ENCODE measurements around the gene CTAG1B. TPM values are rescaled to one million over a fixed set of nuclear protein-coding genes. Genes with fewer than 3 reads are reported as not detected.
"Not testable (repeated sequence)": the region's sequence is repeated elsewhere in the genome, so short reads cannot be mapped to it uniquely, and the experiment has no call there.

CTAG1B gene
- total RNA-seq, 1 donor from 2014 or later: not detected

DNA sequence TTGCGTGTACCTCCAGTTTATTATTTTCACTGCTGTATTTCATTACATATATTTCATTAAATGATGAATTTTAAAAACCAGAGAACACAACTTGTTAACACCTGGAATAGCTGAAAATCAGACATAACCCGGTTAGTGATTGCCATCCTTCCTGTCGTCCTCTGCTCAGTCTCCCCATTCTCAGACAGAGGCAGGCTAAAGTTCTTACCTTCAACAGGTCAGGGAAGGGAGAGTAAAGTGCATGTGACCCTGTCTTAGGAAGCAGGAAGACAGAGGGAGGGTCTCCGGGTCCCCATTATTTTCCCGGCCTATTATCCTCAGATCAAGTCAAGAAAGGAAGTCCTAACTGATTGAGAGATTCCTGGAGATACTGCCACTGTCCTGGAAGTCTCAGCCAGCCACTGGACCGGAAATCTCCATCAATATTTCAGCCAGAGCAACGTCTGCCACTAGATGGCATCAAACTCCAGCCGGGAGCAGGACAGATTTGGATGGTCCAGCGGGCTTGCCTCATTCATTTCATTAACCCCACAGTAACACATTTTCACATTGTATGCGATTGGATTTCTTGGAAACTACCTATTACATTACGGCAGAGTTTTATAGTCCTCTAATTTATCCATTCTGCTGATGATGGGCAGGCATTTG is 1.8 kb upstream of the CTAG1B start:
- not testable (repeated sequence) for DNase-seq

DNA sequence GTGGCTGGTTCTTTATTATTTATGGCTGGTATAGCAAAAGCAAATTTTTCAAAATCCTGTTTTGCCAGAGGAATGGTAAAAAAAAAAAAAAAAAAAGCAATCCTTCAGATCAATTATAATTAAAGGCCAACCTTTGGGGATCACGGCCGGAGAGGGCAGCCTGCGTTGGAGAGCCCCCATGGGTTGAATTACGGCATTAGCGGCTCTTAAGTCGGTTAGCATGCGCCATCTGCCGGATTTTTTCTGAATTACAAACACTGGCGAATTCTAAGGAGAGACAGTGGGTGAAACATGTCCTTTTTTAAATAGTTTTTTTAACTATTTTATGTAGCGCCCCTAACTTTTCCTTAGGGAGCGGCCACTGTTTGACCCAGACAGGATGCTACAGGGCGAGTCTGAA is 5.5 kb downstream of the CTAG1B start:
- not testable (repeated sequence) for DNase-seq

DNA sequence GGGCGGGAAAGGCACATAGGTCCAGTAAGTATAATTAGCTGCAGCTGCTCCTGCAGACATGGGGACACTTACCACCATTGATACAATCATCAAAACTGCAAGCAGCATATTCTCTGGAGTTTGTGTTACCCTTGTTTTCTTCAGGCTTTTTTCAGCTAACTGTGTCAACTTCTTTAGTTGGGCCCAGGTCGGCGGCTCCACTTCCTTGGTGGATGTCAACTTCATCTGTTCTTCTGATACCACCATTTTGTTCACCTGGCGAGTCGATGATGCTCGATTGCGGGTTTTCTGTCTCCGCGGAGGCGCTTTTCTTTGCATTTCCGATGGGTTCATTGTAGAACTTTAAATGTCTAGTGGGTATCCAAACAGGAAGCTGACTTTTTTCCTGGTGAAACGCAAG is 7.9 kb downstream of the CTAG1B start:
- not testable (repeated sequence) for DNase-seq

DNA sequence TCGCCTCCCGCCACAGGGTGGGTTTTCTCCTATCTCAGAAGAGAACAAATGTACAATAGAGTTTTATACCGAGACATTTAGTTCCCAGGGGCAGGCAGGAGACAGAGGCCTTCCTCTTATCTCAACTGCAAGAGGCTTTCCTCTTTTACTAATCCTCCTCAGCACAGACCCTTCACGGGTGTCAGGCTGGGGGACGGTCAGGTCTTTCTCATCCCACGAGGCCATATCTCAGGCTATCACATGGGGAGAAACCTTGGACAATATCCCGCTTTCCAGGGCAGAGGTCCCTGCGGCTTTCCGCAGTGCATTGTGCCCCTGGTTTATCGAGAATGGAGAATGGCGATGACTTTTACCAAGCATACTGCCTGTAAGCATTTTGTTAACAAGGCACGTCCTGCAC is 10.3 kb downstream of the CTAG1B start:
- DNase-seq: not testable (repeated sequence)

DNA sequence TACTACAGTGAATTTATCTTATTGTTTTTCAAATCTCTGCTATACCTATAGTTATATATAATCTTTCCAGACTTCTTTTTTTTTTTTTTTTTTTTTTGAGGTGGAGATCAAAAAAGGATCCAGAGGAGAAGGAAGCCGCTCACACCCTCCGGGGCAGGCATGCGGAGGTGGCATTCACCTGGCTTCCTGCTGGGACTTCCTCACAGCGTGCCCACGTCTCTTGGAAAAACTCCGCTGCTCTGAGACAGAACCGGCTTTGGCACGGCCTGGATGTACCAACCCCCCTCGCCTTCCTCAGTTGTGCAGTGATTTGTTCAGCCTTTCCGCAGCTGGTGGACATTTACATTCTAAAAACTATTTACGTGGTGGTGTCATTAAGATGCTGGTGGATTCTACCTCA is 11.1 kb downstream of the CTAG1B start:
- not testable (repeated sequence) for DNase-seq

DNA sequence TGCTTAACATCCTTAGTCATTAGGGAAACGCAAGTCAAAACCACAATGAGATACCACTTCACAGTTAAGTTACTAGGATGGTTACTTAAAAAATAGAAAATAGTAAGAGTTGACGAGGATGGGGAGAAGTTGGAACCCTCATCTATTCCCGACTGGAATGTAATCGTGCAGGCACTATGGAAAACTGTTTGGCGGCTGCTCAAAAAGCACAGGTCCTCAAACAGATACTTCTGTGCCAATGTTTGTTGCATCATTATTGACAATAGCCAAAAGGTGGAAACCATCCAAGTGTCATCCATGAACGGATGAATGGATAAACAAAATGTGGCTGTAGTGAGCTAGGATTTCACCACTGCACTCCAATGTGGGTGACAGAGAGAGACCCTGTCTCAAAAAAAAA is 11.7 kb downstream of the CTAG1B start:
- DNase-seq: no peak

DNA sequence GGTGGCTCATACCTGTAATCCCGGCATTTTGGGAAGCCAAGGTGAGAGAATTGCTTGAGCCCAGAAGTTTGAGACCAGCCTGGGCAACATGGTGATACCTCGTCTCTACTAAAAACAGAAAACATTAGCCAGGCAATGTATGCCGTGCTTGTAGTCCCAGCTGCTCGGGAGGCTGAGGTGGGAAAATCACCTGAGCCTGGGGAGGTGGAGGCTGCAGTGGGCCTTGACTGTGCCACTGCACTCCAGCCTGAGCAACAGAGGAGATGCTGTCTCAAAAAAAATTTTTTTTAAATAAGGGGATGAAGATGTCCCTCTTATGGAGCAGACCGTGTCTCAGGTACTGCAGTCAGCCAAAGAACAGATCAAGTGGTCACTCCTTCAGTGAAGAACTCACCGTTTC is 13.5 kb downstream of the CTAG1B start:
- DNase-seq: no peak

DNA sequence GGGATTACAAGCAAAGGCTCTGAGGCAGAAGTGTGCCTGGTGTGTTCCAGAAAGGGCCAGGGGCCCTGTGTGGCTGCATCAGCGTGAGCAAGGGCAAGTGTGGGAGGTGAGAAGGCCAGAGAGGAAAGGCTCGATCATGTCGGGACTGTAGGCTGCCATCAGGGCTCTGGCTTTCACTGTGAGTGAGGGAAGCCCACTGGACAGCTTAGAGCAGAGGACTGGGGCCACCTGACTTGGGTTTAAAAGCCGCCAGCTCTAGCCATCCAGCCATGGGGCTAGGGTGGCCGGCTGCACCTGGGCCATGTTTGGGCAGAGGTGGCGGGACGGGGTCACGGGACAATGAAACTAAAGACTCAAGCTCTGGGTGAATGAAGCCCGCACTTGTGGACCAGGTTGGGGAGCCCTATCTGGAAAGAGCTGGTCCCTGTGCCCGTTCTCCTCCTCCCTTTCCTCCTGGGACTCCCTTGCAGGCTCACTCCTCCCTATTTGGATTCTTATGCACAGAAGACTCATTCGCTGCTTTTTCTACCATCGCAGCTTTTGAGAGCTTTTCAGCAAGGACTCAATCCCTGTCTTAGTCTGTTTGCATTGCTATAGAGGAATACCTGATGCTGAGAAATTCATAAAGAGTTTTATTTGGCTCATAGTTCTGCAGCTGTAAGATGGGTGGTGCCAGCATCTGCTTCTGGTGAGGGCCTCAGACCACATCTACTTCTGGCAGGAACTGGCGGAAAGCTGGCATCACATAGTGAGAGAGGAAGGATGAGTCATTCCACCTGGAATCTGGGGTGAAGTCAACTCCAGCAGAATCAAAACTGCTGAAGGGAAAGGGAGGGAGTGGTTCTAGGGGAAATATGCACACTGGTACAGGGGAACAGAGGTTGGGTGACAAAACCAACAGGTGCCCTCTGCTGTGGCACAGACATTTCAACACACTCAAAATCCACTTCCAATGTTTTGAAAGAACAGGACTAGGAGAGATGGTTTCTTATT is 15.3 kb downstream of the CTAG1B start:
- no peak for DNase-seq

DNA sequence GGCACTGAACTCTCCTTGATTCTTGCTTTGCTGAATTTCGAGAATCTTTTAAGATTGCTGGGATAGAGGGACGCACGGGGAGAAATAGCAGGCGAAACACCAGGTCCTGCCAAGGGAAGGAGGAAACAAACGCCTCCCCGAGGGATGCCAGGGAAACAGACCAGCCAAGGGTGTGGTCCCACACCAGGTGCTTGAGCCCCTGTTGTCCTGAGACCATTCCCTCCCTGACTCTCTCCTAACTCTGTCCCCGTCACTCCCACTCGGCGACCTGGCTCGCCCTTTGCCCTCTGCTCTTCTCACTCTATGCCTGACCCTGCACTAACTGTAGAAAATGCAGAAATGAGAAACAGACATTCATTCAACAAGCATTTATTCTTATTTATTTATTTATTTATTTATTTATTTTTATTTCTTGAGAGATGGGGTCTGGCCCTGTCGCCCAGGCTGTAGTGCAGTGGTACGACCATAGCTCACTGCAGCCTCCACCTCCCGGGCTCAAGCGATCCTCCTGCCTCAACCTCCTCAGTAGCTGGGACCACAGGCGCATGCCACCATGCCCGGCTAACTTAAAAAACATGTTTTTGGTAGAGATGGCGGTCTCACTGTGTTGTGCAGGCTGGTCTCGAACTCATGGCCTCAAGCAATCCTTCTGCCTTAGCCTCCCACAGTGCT is 16.2 kb downstream of the CTAG1B start:
- DNase-seq: no peak

DNA sequence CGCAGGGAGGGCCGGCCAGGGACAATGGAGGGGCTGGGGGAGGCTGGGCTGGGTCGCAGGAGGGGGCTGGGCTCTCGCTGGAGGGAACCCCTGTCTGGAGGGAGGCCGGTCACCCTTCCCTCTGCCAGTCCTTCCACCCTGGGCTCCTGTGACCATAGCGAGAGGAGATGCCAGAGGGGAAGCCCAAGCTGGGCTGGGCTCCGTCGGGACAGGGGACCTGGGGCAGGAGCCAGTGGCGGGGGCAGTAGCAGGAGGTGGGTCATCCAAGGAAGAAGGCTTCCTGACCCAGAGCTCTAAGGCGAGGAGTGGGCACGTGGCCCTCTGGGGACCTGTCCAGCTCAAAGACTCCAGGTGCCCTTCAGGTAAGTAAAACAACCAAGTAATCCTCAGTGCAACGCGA is 16.9 kb downstream of the CTAG1B start:
- no peak for DNase-seq

DNA sequence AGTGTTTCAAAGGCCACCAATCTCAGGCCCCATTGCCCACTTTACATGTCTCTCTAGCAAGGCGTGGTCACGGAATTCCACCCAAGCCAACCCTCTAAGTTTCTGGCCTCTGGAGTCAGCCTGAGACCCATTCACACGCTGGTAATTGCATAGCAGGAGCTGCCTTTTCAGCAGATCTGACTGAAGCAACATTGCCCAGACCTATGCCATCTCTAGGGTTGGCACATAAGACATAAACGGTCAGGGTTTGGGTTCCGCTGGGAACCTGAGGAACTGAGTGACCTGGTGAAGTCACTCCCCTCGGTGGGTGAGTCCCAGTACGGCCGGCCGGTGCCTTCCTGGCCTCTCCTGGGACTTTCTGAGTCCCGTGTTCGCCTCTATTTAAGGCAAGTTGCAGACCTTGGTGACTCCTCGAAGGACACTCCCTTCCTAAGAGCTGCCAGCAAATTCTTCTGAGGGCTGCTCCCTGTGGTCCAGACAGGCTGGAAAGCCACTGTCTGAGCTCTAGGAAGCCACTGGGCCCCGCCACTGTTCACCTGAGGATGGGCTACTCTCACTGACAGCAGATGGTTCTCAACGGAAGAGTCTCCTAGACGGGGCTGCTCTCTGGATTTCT is 18.2 kb downstream of the CTAG1B start:
- no peak for DNase-seq

DNA sequence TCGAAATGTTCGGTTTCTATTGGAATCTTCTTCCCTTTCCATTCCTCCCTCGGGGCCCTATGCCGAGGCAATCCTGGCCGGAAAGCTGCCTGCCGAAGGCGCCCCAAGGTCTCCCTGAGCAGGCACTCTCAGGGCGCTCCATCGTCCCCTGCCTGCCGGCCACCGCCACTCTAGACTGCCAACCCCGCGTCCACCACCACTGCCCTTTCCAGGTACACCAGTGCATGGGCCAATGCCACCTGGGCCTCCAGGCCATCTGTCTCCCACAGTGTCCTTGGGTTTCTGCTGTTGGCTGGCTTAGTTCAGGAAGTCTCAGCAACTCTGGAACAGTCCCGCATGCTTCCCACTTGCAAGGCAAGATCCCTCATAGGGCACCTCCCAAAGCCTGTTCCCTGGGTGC is 19.6 kb downstream of the CTAG1B start:
- DNase-seq: no peak

DNA sequence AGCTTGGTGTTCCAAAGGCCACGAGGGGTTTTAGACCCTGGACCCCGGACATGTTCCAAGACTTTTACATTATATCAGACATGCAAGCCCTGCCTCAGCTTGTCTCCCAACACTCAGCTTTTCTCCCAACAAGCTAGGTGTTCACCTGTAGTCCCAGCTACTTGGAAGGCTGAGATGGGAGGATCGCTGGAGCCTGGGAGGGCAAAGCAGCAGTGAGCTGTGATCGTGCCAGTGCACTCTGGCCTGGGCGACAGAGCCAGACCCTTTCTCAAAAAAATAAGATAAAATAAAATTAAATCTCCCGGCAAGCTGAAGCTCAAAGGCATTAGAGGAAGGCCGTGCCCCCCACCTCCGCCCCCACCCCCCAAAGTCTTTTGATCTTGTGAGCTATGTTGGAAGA is 20.4 kb downstream of the CTAG1B start:
- no peak for DNase-seq

DNA sequence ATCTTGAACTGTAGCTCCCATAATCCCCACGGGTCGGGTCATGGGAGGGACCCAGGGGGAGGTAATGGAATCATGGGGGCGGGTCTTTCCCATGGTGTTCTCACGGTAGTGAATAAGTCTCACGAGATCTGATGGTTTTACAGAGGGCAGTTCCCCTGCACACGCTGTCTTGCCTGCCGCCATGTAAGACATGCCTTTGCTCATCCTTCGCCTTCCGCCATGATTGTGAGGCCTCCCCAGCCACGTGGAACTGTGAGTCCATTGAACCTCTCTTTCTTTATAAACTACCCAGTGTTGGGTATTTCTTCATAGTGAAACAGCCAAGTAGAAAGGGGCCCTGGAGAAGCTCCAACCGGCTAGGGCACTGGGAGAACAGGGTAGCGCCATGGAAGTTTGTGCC is 21.9 kb downstream of the CTAG1B start:
- DNase-seq: no peak

DNA sequence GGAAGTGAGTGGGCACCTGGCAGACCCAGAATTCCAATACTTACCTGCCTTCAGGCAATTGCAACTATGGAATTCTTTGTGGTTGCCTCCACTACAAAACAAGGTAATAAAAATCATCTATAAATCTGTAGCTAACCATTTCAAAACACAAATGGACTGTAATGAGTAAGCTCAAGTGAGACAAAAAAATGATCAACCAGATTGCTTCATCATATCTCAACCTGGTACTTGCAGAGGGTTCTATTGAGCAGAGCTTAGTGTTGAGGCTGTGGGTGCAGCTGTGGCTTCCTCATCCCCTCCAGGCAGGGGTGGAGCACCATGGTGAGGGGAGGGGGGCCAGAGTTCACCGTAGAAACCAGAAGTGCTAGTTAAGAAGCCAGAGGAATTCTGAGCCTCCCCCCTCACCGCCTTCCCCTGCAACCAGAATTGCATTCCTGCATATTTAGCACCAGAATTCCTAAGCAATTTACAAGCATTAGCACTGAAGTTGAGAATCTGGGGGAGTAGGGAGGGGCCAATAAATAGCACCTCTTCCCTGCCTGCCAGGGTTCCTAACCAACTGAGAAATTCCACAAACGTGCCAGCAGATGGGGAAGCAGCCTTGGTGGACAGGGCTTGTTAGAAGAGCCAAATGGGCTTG is 22.7 kb downstream of the CTAG1B start:
- no peak for DNase-seq

DNA sequence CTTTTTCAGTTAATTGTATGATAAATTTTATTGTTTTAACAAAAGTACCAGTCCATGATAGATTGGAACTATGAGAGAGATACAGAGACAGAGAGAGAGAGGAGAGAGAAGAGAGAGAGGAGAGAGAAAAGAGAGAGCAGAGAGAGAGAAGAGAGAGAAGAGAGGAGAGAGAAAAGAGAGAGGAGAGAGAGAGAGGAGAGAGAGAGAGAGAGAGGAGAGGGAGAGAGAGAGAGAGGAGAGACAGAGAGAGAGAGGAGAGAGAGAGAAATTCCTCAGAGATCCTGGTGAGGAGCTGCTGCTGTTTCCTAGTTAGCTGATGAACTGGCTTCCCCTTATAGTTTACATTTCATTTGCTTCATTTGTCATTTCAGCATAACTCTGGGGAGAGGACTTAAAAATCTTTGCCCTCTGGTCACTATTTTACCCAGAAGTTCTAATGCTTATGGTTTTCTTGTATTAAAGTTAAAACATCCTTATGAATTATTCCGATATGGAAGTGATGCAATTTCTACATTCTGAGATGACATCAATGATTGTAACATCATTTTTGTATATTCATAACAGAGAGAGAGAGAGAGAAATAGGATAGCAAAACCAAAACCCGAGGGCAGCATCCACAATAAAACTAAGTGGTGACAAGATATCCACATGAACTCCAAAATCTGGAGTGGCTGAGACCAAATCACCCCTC is 23.4 kb downstream of the CTAG1B start:
- no peak for DNase-seq

DNA sequence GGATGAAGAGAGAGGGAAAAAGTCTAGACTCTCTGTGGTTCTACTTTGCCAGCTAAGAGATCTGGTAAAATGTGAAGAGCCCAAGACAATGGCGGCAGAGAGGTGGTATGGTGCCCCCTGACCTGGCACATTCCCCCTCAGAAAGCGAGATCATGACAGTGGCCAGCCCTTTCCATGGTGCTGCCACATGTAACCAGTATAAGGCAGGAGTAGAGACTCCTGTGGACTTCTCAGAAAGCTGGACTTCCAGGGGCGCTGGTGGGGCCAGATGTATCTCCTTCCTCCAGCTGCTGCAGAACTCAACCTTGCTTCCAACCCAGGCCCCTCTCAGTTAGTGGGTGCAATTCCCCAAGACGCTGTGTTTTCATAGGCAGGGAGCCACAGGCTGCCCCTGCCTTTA is 24.6 kb downstream of the CTAG1B start:
- no peak for DNase-seq

DNA sequence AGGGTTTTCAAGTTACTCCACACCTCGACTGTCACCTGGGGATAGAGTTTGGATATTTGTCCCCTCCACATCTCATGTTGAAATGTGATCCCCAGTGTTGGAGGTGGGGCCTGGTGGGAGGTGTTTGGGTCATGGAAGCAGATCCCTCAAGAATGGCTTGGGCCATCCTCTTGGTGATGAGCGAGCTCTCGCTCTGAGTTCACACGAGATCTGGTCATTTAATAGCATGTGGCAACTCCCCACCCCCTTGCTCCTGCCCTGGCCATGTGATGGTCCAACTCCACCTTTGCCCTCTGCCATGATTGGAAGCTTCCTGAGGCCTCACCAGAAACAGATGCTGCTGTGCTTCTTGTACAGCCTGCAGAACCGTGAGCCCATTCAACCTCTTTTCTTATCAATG is 25.9 kb downstream of the CTAG1B start:
- DNase-seq: no peak

DNA sequence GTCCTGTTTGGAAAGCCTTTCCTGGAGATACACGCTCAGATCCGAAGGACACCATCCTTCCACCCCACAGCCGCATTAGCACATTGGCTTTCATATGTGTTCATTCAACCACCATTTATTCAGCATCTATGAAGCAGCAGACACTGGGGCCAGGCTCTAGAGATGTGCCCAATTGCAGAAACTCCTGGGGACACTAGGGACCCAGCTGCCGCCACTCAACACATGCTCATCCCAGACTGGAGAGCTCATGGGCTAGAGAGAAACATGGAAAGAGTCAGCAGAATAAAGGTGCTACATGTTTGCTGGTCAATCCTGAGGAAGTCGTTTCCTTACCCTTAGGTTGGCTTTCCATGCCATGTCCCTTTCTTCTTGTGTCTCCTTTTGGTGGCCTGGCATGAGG is 26.6 kb downstream of the CTAG1B start:
- DNase-seq: no peak

DNA sequence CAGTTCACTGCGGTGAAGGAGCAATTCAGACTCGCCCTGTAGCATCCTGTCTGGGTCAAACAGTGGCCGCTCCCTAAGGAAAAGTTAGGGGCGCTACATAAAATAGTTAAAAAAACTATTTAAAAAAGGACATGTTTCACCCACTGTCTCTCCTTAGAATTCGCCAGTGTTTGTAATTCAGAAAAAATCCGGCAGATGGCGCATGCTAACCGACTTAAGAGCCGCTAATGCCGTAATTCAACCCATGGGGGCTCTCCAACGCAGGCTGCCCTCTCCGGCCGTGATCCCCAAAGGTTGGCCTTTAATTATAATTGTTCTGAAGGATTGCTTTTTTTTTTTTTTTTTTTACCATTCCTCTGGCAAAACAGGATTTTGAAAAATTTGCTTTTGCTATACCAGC is 28.7 kb downstream of the CTAG1B start:
- DNase-seq: not testable (repeated sequence)

DNA sequence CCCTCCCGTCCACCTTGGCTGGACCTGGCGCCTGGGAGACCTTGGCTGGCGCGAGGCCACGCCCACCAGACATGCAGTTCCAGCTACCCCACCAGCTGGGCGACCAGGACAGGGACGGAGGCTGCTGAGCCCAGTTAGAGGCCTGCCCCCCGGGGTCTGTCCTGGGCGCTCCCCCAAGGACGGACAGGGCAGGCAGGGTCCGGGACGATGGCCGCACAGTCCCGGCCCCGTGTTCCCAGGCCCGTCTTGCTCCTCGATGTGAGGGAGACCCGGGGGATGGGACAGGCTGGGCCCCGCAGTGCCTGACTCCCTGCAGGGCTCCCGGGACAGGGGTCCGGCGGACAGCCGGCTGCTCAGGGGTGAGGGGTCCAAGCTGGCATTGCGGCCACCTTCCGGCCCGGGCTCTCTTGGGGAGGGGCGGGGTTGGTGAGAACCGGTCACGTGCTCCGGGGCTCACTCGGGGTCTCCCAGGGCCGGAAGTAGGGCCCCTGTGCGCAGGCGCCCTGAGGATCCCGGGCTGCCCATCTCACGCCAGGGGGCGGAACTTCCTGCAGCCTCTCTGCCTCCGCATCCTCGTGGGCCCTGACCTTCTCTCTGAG is 34.4 kb downstream of the CTAG1B start, which contains the start of gene CTAG1A:
TSS of gene CTAG1A (plus strand) at position 549 of the 599 bp plus-strand sequence. CDS start 74 bp downstream, outside the sequence.
- not testable (repeated sequence) for DNase-seq

Data from occipital lobe (tissue), 2 donors.